Amniotic stem cell (primary cell): Measurements from ENCODE around the gene ASPSCR1.
"Not testable (repeated sequence)": the region's sequence is repeated elsewhere in the genome, so short reads cannot be mapped to it uniquely, and the experiment has no call there.

ENCODE experiments used
- DNase-seq: peaks from one replicate; lab custom pipeline; 2025; lab: John Stamatoyannopoulos, UW

The ASPSCR1 gene

GRCh38 chr17:81960130-81960958 is 17.1 kb upstream of the ASPSCR1 start:
- DNase-seq = no peak

- DNase-seq = no peak
Observed at GRCh38 chr17:81961087-81961511, 16.3 kb upstream of the ASPSCR1 start, which contains the start of gene NOTUM. Gene NOTUM (minus strand): TSS chr17:81961187. CDS start chr17:81960909, 278 bp downstream.

DNA sequence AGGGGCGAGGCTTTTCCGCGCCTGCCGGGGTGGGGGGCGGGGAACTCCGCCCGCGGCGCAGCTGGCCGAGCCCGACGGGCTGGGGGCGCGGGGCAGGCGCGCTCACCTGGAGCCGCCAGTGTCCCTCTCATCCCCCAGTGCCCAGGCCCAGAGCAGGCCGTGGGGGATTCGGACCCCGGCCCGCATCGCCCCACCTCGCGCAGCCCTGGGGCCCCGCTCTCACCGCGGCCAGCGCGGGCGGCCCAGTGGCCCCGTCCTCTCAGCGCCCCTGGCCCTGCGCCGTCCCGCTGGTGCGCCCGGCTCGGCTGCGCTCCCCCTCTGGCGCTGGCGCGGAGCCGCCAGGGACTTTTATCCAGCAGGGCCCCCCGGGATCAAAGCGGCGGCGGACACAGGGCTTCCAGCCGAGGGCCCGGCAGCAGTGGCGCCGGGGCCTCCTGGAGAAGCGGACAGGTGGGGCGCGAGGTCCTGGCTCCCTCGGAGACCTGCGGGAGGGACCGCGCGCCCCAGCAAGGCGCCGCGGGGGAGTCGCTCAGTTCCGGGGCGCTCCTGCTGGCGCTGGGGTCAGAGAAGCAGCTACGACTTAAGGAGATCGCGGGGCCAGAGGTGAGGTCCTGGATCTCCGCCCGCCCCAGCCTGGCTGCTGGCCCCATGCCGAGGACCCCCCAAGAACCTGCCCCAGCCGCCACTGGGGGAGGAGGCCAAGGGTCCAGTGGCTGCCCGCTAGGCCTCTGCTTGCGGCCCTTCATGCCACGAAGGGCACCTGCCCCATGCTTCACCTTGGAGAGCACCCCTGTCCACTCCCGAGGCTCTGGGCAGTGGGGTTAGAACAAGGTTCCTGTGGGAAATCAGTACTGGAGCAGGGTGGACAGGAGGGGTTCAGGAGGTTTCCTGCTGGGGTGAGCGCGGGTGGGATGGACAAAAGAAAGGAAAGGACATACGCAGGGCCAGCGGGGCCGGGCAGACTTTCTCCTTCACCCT is 15.6 kb upstream of the ASPSCR1 start:
- no peak for DNase-seq

- DNase-seq = no peak
Observed at GRCh38 chr17:81962499-81963441, 14.7 kb upstream of the ASPSCR1 start.

DNA sequence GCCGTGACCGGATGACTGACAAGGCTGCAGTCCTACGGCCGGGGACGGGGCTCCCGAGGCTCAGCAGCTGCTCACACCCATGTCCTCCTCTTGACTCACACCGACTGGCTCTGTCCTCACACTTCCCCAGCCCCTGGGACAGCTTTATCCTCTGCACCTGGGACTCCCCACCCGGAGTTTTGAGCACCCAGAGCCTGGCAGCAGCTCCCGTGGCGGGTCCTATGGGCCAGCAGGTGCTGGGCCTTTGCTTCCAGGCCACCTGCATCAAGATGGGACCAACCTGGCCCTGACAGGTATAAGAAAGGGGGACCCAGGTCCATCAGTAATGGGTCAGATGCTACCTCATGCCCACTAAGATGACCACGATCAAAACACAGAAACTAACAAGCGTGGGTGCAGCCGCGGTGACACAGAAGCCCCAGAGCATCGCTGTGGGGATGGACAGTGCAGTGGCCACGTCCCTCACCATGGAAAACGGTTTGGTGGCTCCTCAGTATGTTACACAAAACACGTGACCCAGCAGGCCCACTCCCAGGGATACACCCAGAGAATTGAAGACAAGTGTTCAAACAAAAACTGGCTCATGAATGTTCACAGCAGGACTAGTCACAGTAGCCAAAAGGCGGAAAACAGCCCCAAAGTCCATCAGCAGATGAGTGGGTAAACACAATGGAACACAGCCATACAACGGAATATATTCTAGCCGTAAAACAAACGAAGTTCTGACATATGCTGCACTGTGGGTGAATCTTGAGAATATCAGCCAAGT is 13.2 kb upstream of the ASPSCR1 start:
- no peak for DNase-seq

DNA sequence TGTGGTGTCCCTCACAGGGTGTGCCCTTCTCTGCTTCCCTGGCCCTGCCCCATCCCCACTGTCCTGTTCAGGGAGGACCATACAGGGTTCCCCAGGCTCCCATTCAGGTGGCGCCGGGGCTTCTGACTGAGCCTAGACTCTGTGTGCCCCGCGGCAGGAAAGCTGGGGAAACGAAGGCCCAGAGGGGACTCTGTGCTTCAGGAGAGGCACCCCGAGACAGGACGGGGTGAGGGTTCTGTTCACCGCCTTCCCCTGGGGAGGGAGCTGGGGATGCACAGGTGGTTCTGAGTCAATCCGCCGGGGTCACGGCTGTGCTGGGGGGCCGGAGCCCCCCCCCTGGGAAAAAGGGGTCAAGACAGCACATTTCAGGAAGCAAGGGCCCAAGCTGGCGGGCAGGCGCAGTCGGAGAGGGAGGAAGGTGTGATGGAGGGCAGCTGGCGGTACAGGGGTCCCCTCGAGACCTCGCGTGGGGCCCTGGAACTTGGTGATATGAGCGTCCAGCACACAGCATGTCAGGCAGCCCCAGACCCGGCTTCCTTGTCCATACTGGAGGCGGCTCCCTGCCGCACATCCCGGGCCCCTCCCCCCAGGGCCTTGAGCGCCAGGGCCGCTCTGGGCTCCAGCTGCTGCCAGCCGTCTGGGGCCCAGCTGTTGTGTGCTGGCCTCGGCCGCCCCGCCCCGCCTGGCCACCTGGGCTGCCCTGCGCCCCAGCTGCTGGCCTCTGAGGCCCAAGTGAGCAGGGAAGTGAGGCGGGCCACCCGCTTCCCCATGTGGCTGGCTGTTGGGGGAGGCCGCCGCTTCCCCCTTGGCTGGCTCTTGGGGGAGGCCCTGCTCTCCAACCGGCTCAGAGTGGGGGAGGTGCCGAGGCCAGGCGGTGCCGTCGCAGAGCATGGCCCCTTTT is 10.8 kb upstream of the ASPSCR1 start:
- no peak for DNase-seq

GRCh38 chr17:81967244-81967532 is 10.2 kb upstream of the ASPSCR1 start:
- DNase-seq = no peak

- no peak for DNase-seq
Observed at GRCh38 chr17:81967533-81968395, 9.7 kb upstream of the ASPSCR1 start.

- no peak for DNase-seq
Observed at GRCh38 chr17:81968396-81968745, 9.1 kb upstream of the ASPSCR1 start.

DNA sequence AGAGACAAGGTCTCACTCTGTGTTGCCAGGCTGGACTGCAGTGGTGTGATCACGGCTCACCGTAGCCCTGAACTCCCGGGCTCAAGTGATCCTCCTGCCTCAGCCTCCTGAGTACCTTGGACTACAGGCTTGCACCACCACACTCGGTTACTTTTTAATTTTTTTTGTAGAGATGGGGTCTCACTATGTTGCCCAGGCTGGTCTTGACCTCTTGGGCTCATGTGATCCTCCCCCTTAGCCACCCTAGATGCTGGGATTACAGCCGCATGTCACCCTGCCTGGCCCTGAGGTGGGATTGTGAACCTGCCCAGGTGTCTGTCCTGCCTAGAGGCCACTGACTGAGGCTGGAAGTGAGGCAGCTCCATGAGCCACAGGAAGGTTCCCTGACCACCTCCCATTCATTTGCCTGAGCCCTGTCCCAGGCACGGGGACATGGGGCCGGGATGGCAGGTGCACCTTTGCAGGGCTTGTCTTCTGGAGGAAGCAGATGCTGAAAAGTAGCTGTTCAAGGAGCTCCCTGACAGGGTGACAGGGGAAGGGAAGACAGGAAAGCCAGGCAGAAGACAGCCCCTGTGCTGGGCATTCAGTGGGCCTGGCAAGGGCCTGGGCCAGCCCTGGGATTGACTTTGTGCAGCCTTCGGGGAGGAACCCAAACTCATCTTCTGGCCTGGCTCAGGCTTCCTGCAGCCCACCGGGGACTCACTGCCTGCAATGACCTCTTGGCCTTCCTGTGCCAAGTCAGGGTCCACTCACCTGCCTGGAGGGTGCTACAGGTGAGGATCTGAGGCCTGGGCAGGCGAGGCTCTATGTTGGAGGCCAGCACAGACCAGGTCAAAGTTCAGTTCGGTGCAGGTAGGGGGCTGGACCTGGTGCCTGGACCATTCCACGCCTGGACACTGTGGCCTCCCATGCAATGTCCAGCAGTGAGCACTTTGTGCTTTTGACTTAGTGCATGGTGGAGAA is 8.3 kb upstream of the ASPSCR1 start:
- no peak for DNase-seq

- DNase-seq = no peak
Observed at GRCh38 chr17:81973432-81973831, 4.0 kb upstream of the ASPSCR1 start.

- no peak for DNase-seq
Observed at GRCh38 chr17:81976332-81977210, 858 bp upstream of the ASPSCR1 start.

- DNase-seq = no peak
Observed at GRCh38 chr17:81978524-81979298, 1.3 kb downstream of the ASPSCR1 start.

DNA sequence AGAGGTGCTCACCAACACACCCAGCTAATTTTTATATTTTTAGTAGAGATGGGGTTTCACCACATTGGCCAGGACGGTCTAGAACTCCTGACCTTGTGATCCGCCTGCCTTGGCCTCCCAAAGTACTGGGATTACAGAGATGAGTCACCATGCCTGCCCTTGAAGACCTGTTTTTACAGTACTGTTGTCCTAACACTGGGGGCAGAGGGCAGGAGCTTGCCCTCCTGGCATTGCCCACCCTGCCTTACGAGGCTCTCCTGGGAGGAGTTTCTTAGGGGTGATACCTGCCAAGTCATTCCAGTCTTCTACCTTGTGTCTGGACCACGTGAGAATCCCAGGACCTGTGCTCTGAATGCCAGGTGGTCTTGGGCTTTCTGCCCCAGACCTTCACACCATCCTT is 2.7 kb downstream of the ASPSCR1 start:
- no peak for DNase-seq

- DNase-seq = no peak
Observed at GRCh38 chr17:81980707-81981343, 3.4 kb downstream of the ASPSCR1 start.

DNA sequence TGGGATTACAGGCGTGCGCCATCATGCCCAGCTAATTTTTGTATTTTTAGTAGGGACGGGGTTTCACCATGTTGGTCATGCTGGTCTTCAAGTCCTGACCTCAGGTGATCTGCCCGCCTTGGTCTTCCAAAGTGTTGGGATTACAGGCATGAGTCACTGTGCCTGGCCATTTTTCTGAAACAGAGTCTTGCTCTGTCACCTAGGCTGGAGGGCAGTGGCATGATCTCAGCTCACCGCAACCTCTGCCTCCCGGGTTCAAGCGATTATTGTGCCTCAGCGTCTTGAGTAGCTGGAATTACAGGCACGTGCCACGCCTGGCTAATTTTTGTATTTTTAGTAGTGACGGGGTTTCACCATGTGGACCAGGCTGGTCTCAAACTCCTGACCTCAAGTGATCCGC is 4.1 kb downstream of the ASPSCR1 start:
- not testable (repeated sequence) for DNase-seq
